Anterior cingulate cortex (tissue), 58 donors: ENCODE measurements around the gene OPCML.

Experiments
- DNase-seq, 58 donors: peaks; one replicate each; lab custom pipeline; 2025; lab: John Stamatoyannopoulos, UW

OPCML gene

DNA sequence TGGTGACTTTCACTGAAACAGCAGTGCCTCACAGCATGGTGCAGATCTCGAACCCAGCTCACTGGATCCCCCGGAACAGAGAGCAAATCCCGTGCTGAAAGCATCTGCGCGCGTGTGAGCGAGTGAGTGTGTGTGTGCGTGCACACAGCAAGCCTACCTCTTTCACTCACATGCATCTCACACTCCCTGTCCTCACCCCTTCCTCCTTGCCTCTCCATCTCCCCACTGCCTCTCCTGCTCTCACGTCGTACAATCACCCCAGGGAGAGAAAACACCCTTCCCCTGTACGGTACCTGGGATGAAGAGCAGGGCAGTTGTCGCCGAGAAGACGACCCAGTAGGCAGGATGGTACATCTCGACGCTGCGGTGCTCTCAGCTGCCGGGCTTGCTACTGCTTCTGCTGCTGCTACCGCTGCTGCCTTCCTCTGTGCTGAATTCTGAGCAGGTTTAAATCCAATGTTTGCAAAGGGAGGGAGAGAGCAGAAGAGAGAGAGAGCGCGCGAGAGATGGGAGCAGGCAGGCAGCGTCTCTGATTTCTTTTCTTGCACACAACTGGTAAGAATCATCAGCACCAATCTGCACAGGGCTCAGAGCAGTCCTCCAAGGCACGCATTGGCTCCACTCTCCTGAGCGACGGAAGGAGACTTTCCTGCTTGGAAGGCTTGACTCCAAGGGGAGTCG is at the start of gene OPCML:
Gene OPCML, minus strand, starts transcription at position 531 of the 681 bp plus-strand sequence.
- peak in 39 of 58 donors; percentile 14 to 82 (median 47) for DNase-seq

DNA sequence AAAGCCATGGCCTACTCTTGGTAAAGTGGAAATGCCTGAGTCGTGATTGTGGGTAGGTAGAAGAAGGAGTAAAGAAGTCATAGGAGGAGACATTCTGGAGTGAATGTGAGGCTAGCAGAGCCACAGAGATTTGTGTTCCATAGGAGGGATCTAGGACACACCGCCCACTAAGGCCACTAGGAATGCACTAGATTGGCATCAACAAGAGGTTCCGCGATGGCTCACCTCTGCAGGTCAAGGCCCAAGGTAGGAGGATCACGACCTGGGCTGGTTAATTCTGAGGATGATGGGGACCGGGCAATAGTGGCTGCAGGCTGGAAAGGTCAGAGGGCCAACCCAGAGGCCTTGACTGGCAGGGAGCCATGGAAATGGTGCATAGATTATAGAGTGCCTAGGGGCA is 48.8 kb upstream of the OPCML start:
- no peak for DNase-seq

DNA sequence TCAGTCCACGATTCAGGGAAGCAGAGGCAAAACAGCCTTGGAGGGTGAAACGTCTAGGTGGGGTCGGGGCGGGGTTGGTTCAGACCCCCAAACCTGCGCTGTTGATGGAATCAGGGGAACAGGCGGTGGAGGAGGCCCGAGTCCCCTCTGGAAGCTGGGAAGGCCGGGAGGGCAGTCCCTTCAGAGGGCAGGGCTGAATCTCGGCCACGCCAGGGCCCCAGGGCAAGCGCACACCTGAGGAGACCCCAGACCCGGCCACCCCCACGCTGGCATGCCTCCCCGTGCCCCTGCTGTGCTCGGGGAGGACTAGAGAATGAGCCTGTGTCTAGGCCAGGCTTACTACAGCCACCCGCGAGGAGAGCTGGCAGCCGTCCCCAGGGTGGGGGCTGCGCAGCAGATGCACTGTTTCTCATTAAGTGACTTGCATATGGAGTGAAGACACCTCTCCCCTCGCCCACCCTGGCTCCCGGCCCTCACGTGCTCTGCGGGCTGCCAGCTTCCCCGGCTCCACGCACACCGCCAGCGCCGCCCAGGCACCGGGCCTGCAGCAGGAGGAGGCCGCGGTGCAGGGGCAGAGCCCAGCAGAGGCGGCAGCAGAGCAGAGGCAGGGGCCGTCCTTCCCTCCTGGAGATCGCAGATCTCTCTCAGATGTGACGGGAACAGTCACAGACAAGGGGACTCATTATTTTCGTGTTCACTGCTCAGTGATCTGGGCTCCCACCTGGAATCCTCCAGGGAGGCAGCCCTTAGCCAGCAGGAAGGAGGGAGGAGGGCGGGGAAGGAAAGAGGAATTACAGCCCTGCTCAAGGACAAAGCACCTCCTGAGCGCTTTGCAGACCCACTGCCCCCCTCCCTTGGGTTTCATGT is 47.1 kb upstream of the OPCML start:
- peak in 8 of 58 donors; percentile 7 to 23 (median 12) for DNase-seq

DNA sequence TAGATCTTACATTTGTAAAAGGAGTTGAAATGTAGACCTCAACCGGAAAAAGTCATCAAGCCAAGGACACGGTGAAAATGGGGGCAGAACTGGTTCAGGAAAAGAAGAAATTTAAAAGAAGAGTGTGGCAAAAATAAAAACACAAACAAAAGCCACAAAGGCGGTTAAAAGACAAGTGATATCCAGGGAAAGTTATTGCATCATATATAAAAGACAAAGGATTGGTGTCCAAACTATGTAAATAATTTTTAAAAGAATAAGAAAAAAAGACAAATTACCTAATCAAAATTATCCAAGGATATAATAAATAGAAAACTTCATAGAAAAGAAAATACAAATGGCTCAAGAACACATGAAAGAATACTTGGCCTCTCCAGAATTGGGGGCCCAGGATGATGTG is 45.1 kb upstream of the OPCML start:
- no peak for DNase-seq

DNA sequence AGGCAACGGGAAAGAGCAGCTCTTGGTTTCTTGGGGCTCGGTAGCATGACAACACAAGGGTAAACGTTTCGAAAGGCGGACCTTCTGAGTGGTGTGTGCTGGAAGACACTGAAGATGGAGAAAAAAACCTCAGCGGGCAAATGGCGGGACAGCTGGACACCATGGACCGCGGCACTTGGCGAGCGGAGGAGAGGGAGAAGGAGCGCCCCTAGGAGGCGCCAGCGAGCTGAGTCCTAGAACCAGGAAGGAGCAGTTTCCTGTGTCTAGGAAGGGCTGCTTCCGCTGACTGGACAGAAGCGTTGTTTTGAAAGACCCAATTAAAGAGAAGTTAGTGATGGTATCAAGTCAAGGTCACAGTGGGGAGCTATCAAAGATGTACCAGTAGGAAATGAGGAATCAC is 44.0 kb upstream of the OPCML start:
- no peak for DNase-seq

DNA sequence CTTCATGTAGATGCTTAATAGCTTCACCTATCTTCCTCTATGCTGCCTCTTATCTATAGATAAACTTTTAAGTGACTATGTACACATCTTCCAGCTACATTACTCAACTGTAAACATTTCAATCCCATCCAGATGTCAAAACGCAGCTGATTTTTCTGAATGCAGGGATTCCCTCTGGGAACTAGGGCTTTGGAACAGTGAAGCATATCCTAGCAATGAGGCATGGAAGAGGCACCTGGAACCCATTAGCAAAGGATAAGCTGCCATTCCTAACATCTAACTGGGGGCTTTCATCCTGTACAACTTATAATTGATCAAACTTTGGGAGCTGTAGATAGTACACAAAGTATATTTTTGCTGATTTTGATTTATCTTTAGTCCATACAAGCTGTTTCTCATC is 40.8 kb upstream of the OPCML start:
- no peak for DNase-seq

DNA sequence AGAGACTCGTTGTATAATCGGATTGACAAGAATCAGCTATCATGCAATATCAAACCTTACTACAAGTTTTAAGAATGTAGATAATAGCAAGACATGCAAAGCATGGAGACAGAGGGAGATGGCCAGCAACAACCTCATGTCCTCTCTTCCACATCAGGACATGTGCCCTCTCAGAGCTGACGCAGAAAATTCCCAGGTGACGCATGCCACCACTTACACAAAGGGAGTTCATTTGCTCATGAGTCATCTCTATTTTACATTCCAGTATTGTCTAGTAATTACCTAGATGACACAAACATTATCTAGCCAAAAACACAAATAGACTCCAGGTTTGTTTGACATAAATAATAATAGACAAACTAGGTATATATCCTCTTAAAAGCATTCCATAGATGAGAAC is 38.1 kb upstream of the OPCML start:
- no peak for DNase-seq

DNA sequence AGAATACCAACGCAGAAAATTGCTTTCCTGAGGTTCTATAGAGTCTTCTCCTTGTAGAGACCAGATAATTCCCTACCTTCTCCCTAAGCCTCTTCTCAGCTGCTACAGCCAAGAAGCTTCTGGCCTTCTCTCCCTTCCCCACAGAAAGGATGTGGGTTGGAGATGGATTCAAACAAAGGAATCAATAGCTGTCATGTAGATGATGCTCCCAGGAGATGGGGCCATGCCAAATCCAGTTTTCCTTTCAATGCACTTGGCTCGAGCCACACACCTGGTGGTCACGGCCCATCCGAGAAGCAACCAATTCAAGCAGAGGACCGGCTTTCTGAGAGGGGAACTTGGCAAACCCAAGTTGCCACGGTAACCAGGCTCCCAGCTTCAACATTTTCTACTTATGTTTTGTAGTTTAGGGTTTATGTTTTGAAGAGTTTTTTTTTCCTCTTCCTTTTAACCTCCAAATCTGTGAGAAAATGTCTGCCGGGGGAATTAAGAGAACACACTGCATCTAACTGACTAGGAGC is 31.3 kb upstream of the OPCML start:
- DNase-seq: peak in 1 of 58 donors; percentile 3

DNA sequence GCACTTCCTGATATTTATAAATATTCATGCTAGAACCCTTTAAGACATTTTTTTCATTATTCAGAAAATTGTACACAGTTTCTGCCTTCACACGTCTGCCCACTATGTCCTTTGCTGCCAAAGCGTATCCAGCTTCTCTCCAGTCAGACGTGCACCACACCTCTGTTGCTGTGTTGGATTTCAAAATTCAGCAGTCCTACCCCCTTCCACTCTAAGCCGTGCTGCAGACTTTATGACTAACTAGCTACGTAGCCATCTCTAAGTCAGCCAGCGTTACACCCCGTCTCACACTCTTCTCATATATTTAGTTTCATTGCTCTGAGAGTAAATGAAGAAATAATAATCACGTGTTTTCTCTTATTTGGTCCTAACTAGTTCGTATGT is 28.2 kb upstream of the OPCML start:
- DNase-seq: peak in 8 of 58 donors; percentile 8 to 41 (median 24)

DNA sequence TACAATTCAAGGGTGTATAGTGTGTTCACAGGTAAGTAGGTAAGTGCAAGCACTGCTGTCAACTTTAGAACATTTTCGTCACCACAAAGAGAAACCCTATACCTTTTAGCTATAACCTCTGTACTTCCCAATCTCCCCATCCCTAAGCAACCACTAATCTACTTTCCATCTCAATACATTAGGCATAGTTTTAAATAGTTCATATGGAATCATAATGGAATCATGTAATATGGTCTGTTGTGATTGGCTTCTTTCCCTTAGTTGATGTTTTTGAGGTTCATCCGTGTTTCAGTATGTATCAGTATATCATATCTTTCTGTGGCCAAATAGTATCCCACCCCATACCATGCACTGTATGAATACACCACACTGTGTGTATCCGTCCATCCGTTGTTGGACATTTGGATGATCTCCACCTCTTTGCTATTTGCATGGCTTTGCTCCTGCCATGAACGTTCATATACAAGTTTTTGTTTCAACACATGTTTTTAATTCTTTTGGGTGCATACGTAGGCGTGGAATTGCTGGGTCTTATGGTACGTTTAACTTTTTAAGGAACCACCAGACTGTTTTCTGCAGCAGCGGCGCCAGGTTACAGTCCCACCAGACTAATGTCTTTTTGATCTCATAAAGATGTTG is 27.7 kb upstream of the OPCML start:
- no peak for DNase-seq

DNA sequence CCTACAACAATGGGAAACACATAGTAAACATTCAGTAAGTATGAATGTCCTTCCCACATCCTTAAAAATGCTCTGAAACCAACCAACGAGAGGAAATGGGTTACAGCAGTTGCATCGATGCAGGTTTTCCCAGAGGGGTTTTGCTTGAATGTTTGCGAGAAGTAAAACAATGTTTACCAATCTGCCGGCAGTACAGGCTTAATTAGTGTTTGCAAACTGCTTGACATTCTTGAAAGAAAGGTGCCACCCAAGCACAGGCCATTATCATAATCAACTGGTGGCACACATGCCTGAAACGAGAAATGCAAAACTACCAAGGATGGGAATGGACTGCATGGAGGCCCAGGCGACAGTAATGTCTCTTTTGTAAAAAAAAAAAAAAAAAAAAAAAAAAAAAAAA is 27.1 kb upstream of the OPCML start:
- DNase-seq: no peak

DNA sequence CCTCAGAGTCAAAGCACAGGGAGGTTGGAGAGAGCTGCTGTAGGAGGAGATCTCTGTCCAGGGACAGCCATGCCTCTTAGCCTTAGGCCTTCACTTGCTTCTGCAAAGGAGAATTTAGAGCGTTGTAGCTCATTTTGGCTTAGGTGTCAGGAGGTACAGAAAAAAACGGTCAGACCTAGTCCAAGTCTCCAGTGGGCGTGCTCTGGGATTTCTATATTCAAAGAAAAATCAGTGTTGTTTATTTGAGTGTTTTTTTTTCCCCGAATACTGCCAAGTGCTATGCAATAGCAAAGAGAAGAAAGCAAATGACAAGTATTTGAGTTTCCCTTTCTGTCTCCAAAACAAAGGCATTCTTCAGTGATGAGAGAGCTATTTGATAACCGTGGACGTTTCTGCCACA is 22.7 kb upstream of the OPCML start:
- DNase-seq: no peak

DNA sequence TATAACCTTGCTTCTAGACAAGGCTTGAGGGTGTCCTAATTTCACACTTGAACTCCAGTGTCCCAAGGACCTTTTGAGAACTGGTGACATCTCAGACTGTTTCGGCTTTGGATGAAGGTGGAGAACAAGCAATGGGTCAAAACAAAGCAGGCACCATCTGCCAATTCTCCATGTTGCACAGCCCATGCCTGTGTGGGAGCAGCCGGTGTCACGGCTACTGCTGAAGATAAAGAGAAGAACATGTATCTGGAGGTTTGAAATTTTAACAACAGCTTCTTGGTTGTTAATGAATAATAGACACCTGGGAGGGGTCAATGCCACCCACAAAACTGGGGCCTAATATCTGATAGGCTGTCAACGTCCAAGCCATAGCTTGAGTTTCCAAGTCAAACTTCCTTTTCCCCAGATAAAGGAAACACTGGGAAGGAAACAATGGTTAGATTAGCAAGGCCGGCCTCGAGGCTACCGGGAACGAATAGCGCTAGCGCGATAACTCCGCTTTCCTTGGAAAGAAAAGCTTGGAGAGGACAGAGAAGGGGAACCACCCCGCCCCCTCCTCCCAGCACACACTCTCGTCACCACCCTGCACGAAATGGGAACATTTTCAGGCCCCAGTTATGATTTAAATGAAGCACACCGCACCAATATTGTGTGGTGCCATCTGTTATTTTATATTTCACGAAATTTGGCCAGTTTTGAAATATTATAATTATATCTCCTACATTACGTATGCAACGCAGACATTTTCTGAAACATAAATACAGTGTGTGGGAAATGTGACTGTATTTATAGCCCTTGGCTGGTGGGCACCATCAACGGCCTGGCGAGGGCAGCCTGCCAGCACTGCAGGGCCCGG is 21.8 kb upstream of the OPCML start:
- DNase-seq: peak in 4 of 58 donors; percentile 17 to 26 (median 22)

DNA sequence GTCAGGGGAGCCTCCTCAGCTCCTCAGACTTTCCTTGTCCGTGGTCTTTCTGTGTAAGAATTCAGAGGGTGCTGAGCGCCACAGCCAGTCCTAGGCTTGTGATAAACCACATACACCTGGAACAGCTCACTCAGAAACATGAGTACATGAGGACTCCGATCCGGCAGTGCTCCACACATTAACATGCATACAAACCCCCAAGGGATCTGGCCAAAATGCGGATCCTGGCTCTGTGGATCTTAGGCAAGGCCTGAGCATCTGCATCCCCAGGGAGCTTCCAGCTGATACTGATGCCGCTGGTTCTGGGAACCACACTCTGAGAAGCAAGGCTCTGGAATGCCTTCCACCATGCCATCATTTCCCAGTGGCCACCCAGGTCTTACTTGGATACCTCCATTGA is 20.6 kb upstream of the OPCML start:
- no peak for DNase-seq

DNA sequence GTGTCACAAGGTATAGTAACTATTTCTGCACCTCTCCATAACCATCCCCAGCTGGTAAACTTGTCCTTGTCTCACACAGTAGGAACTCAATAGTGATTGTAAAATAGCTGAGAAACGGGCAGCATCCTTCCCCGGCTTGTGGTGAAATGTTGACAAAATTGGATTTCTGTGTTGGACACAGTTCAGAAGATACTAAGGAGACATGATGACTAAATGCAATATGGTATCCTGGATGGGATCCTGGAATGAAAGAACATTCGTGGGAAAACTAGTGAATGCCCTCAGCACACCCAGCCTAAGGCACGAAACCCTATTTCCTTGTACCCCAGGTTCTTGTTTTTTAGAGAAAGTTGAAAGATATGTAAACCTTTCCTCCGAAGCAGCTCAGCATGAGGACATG is 18.8 kb upstream of the OPCML start:
- DNase-seq: peak in 2 of 58 donors; percentile 16 to 33

DNA sequence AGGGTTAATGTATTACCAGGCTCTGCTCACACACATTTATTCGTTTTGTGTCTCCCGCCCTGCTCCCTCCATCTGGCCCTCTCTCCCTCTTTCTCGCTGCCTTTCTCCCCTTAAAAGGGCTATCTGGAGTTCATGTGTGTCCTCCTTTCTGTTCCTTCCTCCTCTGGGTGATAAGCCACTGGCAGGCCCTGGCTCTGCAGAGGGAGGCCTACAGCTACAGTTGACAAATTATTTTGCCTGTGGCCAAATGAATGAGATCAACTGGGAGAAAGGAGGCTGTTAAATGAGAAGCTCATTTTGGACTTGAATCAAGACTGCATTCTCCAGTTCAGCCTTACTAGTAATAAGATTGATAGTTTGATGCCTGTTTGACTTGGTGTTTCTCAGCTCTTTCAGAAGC is 17.5 kb upstream of the OPCML start:
- DNase-seq: no peak

DNA sequence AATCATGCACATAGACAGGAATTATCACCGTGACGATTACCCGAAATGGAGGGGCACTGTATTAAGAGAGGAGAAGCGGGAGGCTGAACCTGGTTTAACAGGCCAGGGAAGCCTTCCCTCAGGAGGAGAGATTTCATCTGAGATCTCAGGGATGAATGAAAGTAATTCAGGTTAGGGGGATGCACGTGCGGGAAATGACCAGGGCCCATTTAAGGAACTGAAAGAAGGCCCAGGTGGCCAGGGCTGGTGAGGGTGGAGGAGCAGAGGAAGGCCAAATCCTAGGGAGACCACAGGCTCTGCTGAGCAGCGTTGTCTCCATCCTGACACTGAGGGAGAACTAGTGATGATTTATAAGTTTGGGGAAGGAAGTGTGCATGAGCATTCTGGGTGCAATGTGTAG is 16.3 kb upstream of the OPCML start:
- DNase-seq: no peak

DNA sequence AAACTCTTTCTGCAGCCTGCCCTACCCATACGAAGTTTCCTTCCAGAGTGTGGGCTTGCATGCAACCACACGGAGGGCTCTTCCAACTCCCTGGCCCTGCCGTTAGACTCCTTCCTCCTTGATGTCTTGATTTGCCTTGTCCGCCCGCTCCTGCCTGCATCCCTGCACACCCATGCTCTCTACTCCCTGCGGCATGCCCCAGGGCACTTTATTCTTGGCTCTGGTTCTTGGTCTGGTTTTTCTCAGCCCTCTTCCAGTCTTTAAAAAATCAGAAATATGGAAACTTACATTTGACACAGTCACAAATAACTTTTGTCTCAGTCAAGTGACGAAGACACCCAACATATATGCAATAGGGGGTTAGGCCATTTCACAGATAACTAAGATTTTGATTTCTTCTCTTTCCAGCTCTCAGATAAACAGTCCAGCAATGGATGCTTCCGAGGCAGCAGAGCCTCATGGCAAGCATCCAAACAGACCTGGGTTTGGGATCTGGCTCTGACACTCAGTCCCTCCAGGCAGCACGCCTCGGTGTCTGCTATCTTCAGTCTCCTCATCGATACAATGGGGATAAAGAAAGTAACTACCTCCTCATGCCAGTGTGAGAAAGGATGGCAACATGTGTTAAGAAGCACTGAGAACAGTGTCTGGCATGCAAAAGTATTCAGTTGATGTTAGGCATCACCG is 15.7 kb upstream of the OPCML start:
- DNase-seq: no peak

DNA sequence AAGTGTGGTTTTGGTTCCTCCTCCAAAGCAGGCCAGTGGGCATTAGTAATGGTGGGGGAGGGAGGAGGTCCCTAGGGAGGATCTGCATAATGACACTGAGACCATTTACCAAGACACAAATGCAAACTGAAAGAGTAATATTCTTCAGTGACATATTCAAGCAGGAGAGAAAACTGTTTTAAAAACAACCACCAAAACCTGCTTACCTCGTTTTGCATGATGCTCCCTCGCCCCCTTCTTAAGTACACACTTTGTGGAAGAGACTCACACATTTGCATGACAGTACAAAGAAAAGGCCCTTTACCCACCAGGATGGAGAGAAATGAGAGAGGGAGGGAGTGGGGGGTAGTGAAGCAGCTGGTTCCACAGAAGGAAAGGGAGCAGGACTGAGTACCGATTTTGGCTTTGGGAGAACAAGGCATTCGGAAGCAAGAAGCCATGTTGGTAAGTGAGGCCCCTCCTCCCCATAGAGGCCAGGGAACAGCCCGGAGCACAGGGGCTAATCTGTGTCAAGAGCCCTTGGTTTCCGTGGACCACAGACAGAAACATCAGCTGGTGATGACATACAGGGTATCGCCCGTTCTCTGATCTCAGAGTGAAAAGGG is 13.0 kb upstream of the OPCML start:
- no peak for DNase-seq
